Skeletal muscle tissue (tissue), 5 donors: ENCODE results near the gene TMEM116. TPM values are rescaled to one million over a fixed set of nuclear protein-coding genes. Genes with fewer than 3 reads are reported as not detected.

Experiments
- H3K27ac ChIP-seq: one replicate; pipeline ENCODE4 v1.7.0; 2013; ENCODE audit warnings: mild to moderate bottlenecking, low read depth, low read length, inconsistent platforms
- H3K27me3 ChIP-seq, 3 donors: one replicate each; pipeline ENCODE4 v1.7.0; 2013; ENCODE audit warnings: low read length in 3 of 3; ENCODE audit not compliant: control insufficient read depth in 3 of 3, insufficient read depth in 3 of 3
- H3K36me3 ChIP-seq, 3 donors: one replicate each; pipeline ENCODE4 v1.7.0; 2013; ENCODE audit warnings: low read length in 3 of 3; ENCODE audit not compliant: control insufficient read depth in 3 of 3, insufficient read depth in 3 of 3
- H3K4me1 ChIP-seq, 3 donors: one replicate each; pipeline ENCODE4 v1.7.0; 2013; ENCODE audit warnings: low read length in 3 of 3, mild to moderate bottlenecking in 3 of 3; ENCODE audit not compliant: control insufficient read depth in 3 of 3, insufficient read depth in 3 of 3
- H3K4me3 ChIP-seq, 3 donors: one replicate each; pipeline ENCODE4 v1.7.0; 2013; ENCODE audit warnings: low read length in 3 of 3
- H3K9ac ChIP-seq, 3 donors: one replicate each; pipeline ENCODE4 v1.7.0; 2013; ENCODE audit warnings: low read length in 3 of 3, mild to moderate bottlenecking in 3 of 3, moderate library complexity in 2 of 3, low read depth in 1 of 3
- H3K9me3 ChIP-seq, 3 donors: one replicate each; pipeline ENCODE4 v1.7.0; 2013; ENCODE audit warnings: low read length in 3 of 3; ENCODE audit not compliant: control insufficient read depth in 3 of 3
- small RNA-seq: library from RNA; depleted of rRNA; stranded (forward); fragments of <200 nt; gene quantifications from one replicate; pipeline ENCODE3, GENCODE V24; 2014
- total RNA-seq: library from RNA; depleted of rRNA; stranded (reverse); fragments of >200 nt; gene quantifications from one replicate; pipeline ENCODE4 v1.2.3, GENCODE V29; 2014
- donor health status: Osteomylitis.

Gene TMEM116
- total RNA-seq, 1 donor from 2014 or later, result 37.6 TPM

DNA sequence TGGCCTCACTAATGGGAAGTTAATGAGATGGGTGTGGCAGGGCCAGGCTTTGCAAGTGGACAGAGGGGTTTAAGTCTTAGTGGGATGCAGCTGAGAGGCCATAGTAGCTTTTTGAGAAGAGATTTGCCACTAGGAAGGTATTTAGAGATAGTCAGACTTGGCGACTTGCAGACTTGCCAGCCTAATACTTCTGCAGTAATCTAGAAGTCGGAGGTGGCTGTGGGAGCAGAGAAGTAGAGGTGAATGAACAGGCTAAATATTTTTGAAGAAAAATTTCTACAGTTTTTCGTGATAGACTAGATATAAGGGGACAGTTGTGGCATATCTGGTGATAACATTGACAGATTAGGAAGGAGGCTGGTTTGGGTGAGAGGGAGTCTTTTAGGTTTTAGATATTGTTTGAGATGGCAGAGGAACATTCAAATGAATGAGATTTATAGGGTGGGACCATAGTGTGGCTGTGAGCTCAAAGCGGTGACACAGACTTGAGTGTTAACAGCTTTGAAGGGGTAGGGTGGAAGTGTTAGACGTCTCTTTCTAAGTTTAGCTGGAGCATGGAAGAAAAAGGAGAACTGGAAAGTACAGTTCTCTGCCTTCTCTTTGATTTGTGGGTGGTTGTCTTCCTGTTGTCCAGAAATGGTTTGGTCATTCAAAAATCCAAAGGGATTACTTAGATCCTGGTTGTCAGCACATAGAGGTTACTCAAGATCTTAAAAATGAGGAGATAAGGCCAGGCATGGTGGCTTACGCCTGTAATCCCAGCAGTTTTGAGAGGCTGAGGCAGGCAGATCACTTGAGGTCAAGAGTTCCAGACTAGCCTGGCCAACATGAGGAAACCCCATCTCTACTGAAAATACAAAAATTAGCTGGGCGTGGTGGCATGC, 126.1 kb downstream of the TMEM116 start:
- Histone ChIP-seq H3K4me1 (no peaks in the 10 kb centered on the region), H3K36me3 (peaks cover 48 to 74% (median 72%) of the 10 kb centered on the region in 3 donors), H3K27ac (no peak overlapping the region), H3K4me3 (no peak overlapping the region), H3K27me3 (no peaks in the 10 kb centered on the region), H3K9me3 (no peaks in the 10 kb centered on the region), H3K9ac (no peak overlapping the region)

DNA sequence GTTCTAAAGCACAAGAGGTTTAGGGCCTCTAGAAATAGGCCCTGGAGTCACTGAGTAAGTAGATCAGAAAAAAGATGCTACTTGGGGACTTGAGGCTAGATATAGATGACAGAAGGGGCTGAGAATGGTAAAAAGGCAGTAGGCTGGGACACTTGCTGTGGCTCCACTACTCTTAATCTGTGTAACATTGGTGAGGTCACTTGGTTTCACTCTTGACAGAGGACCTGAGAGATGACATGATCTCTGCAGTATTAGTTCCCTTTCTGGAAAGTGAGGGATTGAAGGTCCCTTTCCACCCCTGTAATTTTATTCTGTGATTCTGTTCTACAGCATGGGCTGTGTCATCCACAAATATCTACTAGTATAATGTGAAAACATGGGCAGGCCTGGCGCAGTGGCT, 131.2 kb downstream of the TMEM116 start:
- no peak overlapping the region for H3K9ac ChIP-seq
- H3K27me3 ChIP-seq, result no peaks in the 10 kb centered on the region
- no peaks in the 10 kb centered on the region for H3K9me3 ChIP-seq
- no peaks in the 10 kb centered on the region for H3K4me1 ChIP-seq
- no peak overlapping the region for H3K4me3 ChIP-seq
- H3K36me3 ChIP-seq, result peaks cover 46 to 61% (median 58%) of the 10 kb centered on the region in 3 donors
- no peak overlapping the region for H3K27ac ChIP-seq

Small RNAs within 50 kb of the gene (small RNA-seq; reads per million reads assigned to genes)
- gene AC004024.1 (not detected), gene MIR3657 (not detected)

Other genes starting within 250 kb of the TMEM116 start
- 5.7 TPM for gene ALDH2, start 246.2 kb downstream of the TMEM116 start, total RNA-seq
- 24.0 TPM for gene MAPKAPK5, start 170.9 kb downstream of the TMEM116 start, total RNA-seq
- 46.4 TPM for gene ERP29, start 261 bp upstream of the TMEM116 start, total RNA-seq
- gene NAA25, start 95.6 kb upstream of the TMEM116 start, total RNA-seq, result 38.1 TPM
- gene TRAFD1, start 112.4 kb upstream of the TMEM116 start, total RNA-seq, result 30.8 TPM